Stomach (tissue), 4 donors: ENCODE measurements around the gene MYOM1.

ENCODE experiments used
- EP300 ChIP-seq: sonication (generic); formaldehyde crosslinking; IDR thresholded peaks from one replicate; pipeline ENCODE4 v1.6.1; 2017; ENCODE audit warnings: antibody characterized with exemption
- POLR2A ChIP-seq, 4 donors: fragments of 450-650 bp; IDR thresholded peaks; one replicate each; pipeline ENCODE4 v1.6.1; 2016; ENCODE audit warnings: antibody characterized with exemption in 4 of 4, control low read depth in 2 of 4, mild to moderate bottlenecking in 1 of 4, moderate library complexity in 1 of 4
- POLR2AphosphoS5 ChIP-seq, 3 donors: sonication (generic); formaldehyde crosslinking; IDR thresholded peaks; one replicate each; pipeline ENCODE4 v1.6.1; 2016; ENCODE audit warnings: antibody characterized with exemption in 3 of 3
- TF ChIP-seq, protein P1 (sequence below), 7 experiments: fragments of 450-650 bp in 4 of 7; fragments of 200-600 bp in 3 of 7; sonication (generic) in 3 of 7; IDR thresholded peaks; one replicate each; pipeline ENCODE4 v1.5.1; 2016 to 2019; ENCODE audit warnings: antibody characterized with exemption in 7 of 7, control low read depth in 2 of 7, mild to moderate bottlenecking in 1 of 7

DNA sequence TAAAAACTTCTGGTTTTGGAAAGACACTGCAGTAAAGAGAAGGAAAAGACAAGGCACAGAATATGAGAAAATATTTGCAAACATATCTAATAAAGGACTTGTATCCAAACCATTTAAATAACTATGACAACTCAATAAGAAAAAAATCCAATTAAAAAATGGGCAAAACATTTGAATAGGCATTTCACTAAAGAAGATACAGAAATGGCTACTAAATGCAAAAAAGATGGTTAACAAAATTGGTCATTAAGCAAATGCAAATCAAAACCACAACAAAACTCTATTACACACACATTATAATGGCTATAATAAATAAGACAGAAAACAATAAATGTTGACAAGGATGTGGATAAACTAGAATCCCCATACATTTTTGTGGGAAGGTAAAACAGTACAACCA lies 14.5 kb downstream of the MYOM1 start:
- TF ChIP-seq POLR2A (IDR thresholded peaks at IDR 0.05) (no peak), EP300 (no peak), POLR2AphosphoS5 (IDR thresholded peaks at IDR 0.05) (no peak)
- TF ChIP-seq, protein P1, sequence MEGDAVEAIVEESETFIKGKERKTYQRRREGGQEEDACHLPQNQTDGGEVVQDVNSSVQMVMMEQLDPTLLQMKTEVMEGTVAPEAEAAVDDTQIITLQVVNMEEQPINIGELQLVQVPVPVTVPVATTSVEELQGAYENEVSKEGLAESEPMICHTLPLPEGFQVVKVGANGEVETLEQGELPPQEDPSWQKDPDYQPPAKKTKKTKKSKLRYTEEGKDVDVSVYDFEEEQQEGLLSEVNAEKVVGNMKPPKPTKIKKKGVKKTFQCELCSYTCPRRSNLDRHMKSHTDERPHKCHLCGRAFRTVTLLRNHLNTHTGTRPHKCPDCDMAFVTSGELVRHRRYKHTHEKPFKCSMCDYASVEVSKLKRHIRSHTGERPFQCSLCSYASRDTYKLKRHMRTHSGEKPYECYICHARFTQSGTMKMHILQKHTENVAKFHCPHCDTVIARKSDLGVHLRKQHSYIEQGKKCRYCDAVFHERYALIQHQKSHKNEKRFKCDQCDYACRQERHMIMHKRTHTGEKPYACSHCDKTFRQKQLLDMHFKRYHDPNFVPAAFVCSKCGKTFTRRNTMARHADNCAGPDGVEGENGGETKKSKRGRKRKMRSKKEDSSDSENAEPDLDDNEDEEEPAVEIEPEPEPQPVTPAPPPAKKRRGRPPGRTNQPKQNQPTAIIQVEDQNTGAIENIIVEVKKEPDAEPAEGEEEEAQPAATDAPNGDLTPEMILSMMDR (IDR thresholded peaks at IDR 0.05) = no peak
